H9 (cell line): ENCODE measurements around the gene THPO. TPM values are rescaled to one million over a fixed set of nuclear protein-coding genes. Genes with fewer than 3 reads are reported as not detected.

ENCODE experiments used
- DNase-seq: peaks from one replicate; pipeline ENCODE4 v3.0.0-alpha.2; 2017
- H2AFZ ChIP-seq: one replicate; pipeline ENCODE4 v1.6.1; 2013; ENCODE audit warnings: mild to moderate bottlenecking, low read length, control low read depth, moderate library complexity
- H2AK5ac ChIP-seq: 2 replicates; pipeline ENCODE4 v1.6.1; 2013; ENCODE audit warnings: low read length, control low read depth, mixed read lengths; ENCODE audit not compliant: insufficient read length
- H2BK120ac ChIP-seq: one replicate; pipeline ENCODE4 v1.6.1; 2013; ENCODE audit warnings: low read depth, mild to moderate bottlenecking, low read length, control low read depth, inconsistent platforms; ENCODE audit not compliant: poor library complexity, severe bottlenecking
- H2BK12ac ChIP-seq: 2 replicates; pipeline ENCODE4 v1.6.1; 2013; ENCODE audit warnings: low read length, control low read depth, mixed read lengths, low read depth; ENCODE audit not compliant: insufficient read length
- H2BK15ac ChIP-seq: 2 replicates; pipeline ENCODE4 v1.6.1; 2013; ENCODE audit warnings: low read depth, low read length, control low read depth
- H2BK20ac ChIP-seq: one replicate; pipeline ENCODE4 v1.6.1; 2013; ENCODE audit warnings: low read depth, mild to moderate bottlenecking, low read length, control low read depth, inconsistent platforms; ENCODE audit not compliant: poor library complexity, severe bottlenecking
- H2BK5ac ChIP-seq: 2 replicates; pipeline ENCODE4 v1.6.1; 2013; ENCODE audit warnings: low read length, control low read depth, mixed read lengths; ENCODE audit not compliant: insufficient read length
- H3K14ac ChIP-seq: 2 replicates; pipeline ENCODE4 v1.6.1; 2013; ENCODE audit warnings: low read length, control low read depth; ENCODE audit not compliant: insufficient read depth
- H3K18ac ChIP-seq: 2 replicates; pipeline ENCODE4 v1.6.1; 2013; ENCODE audit warnings: low read depth, mild to moderate bottlenecking, mixed read lengths, low read length, control low read depth; ENCODE audit not compliant: insufficient read length
- H3K23ac ChIP-seq: 2 replicates; pipeline ENCODE4 v1.6.1; 2013; ENCODE audit warnings: low read length, control low read depth, mixed read lengths, low read depth; ENCODE audit not compliant: insufficient read length
- H3K23me2 ChIP-seq: 2 replicates; pipeline ENCODE4 v1.6.1; 2013; ENCODE audit warnings: low read depth, mild to moderate bottlenecking, mixed read lengths, low read length, control low read depth; ENCODE audit not compliant: insufficient read length, poor library complexity, severe bottlenecking
- H3K27ac ChIP-seq: 2 replicates; pipeline ENCODE4 v1.5.1; 2013; ENCODE audit warnings: low read length, control low read depth, mixed read lengths, low read depth; ENCODE audit not compliant: insufficient read length
- H3K27me3 ChIP-seq: 2 replicates; pipeline ENCODE4 v1.6.1; 2013; ENCODE audit warnings: low read length, control low read depth, inconsistent platforms; ENCODE audit not compliant: insufficient read depth
- H3K4ac ChIP-seq: 2 replicates; pipeline ENCODE4 v1.6.1; 2013; ENCODE audit warnings: low read depth, mild to moderate bottlenecking, control low read depth, inconsistent platforms, low read length, moderate library complexity
- H3K4me1 ChIP-seq: 2 replicates; pipeline ENCODE4 v1.6.1; 2013; ENCODE audit warnings: low read length, control low read depth, inconsistent platforms; ENCODE audit not compliant: insufficient read depth
- H3K4me2 ChIP-seq: 2 replicates; pipeline ENCODE4 v1.6.1; 2013; ENCODE audit warnings: low read length, control low read depth, mixed read lengths; ENCODE audit not compliant: insufficient read length, insufficient read depth
- H3K56ac ChIP-seq: 2 replicates; pipeline ENCODE4 v1.6.1; 2013; ENCODE audit warnings: low read depth, mild to moderate bottlenecking, mixed read lengths, low read length, control low read depth; ENCODE audit not compliant: insufficient read length
- H3K79me1 ChIP-seq: 2 replicates; pipeline ENCODE4 v1.6.1; 2013; ENCODE audit warnings: low read depth, mild to moderate bottlenecking, moderate library complexity, low read length, control low read depth, inconsistent platforms; ENCODE audit not compliant: insufficient read depth, poor library complexity, severe bottlenecking
- H3K79me2 ChIP-seq: 2 replicates; pipeline ENCODE4 v1.6.1; 2013; ENCODE audit warnings: low read length, control low read depth, inconsistent platforms; ENCODE audit not compliant: insufficient read depth
- H3K9ac ChIP-seq: 2 replicates; pipeline ENCODE4 v1.6.1; 2013; ENCODE audit warnings: low read length, control low read depth, mixed read lengths; ENCODE audit not compliant: insufficient read length; ENCODE audit errors: extremely low read depth
- H3K9me3 ChIP-seq: one replicate; pipeline ENCODE4 v1.6.1; 2013; ENCODE audit warnings: low read depth, low read length, inconsistent platforms; ENCODE audit not compliant: control insufficient read depth
- H3T11ph ChIP-seq: one replicate; pipeline ENCODE4 v1.6.1; 2013; ENCODE audit warnings: mild to moderate bottlenecking, low read length, control low read depth, inconsistent platforms
- H4K20me1 ChIP-seq: one replicate; pipeline ENCODE4 v1.6.1; 2013; ENCODE audit not compliant: control insufficient read depth, insufficient read length, insufficient read depth
- H4K5ac ChIP-seq: 2 replicates; pipeline ENCODE4 v1.6.1; 2013; ENCODE audit warnings: low read depth, mild to moderate bottlenecking, mixed read lengths, low read length, control low read depth; ENCODE audit not compliant: insufficient read length
- H4K8ac ChIP-seq: replicated peaks from 2 replicates; pipeline ENCODE4 v1.6.1; 2013; ENCODE audit warnings: low read length, control low read depth, mixed read lengths, low read depth; ENCODE audit not compliant: insufficient read length
- H4K91ac ChIP-seq: 2 replicates; pipeline ENCODE4 v1.6.1; 2013; ENCODE audit warnings: low read depth, mild to moderate bottlenecking, moderate library complexity, mixed read lengths, low read length, control low read depth; ENCODE audit not compliant: insufficient read length
- H3K27ac Mint-ChIP-seq, 3 experiments: 2 replicates in 2 of 3; 3 replicates in 1 of 3; pipeline ENCODE4 v1.8.0; 2020 to 2021; ENCODE audit warnings: mixed read lengths in 3 of 3, mild to moderate bottlenecking in 1 of 3, moderate library complexity in 1 of 3
- H3K27me3 Mint-ChIP-seq: 2 replicates; pipeline ENCODE4 v1.8.0; 2021; ENCODE audit warnings: low read depth, mild to moderate bottlenecking, moderate library complexity, mixed read lengths
- H3K36me3 Mint-ChIP-seq, 3 experiments: 2 replicates in 2 of 3; 3 replicates in 1 of 3; pipeline ENCODE4 v1.8.0; 2020 to 2021; ENCODE audit warnings: low read depth in 3 of 3, mixed read lengths in 3 of 3; ENCODE audit not compliant: insufficient read depth in 1 of 3
- H3K4me1 Mint-ChIP-seq, 2 experiments: 2 replicates each; pipeline ENCODE4 v1.8.0; 2020; ENCODE audit warnings: mixed read lengths in 2 of 2
- H3K4me3 Mint-ChIP-seq, 2 experiments: 2 replicates in 1 of 2; 3 replicates in 1 of 2; pipeline ENCODE4 v1.8.0; 2020 to 2021; ENCODE audit warnings: mild to moderate bottlenecking in 2 of 2, mixed read lengths in 2 of 2, moderate library complexity in 1 of 2
- H3K9me3 Mint-ChIP-seq, 2 experiments: 2 replicates in 1 of 2; 3 replicates in 1 of 2; pipeline ENCODE4 v1.8.0; 2020; ENCODE audit warnings: mild to moderate bottlenecking in 2 of 2, mixed read lengths in 2 of 2, moderate library complexity in 1 of 2
- WGBS: extraction: QIAGEN DNeasy Blood & Tissue Kit; methylation state at CpG from one replicate; pipeline ENCODE4 v1.1.7; 2013; ENCODE audit warnings: missing lambda C conversion rate, low lambda C conversion rate, mixed read lengths; ENCODE audit not compliant: insufficient read length; ENCODE audit errors: extremely low coverage; 5-methylcytosine and 5-hydroxymethylcytosine counted together
- total RNA-seq: library from RNA; stranded (reverse); gene quantifications from 2 replicates; pipeline ENCODE4 v1.2.1, GENCODE V29; 2021
- TF ChIP-seq, protein P1 (sequence below): fragments of 200-600 bp; sonication (generic); conservative IDR thresholded peaks from 3 replicates; pipeline ENCODE4 v1.8.0; 2021; ENCODE audit warnings: antibody characterized with exemption, mild to moderate bottlenecking

Gene THPO
- total RNA-seq, 1 experiment from 2014 or later = 0.85 TPM

DNA sequence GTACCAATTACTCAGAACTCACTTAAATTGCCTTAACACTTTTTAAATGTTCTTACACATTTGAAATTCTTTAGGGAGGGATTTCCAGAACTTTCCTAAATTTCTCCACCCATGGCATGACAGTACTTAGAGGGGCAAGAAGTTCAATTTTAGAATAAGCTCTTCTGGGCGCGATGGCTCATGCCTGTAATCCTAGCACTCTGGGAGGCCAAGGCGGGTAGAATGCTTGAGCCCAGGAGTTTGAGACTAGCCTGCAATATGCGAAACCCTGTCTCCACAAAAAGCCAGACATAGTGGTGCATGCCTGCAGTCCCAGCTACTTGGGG lies 30.0 kb downstream of the THPO start:
- Histone ChIP-seq H3K4me2 (no peak overlapping the region), H2BK15ac (no peak overlapping the region), H4K91ac (no peak overlapping the region), H4K5ac (no peak overlapping the region), H2BK12ac (no peak overlapping the region), H3K23me2 (no peaks in the 10 kb centered on the region), H3K4ac (no peak overlapping the region), H3K27ac (no peak overlapping the region), H3K23ac (no peak overlapping the region), H3K79me1 (no peaks in the 10 kb centered on the region), H4K20me1 (no peaks in the 10 kb centered on the region), H3K4me1 (0 out of 2 replicates have a peak, but pooled peaks cover 2% of the 10 kb centered on the region), H2AFZ (no peak overlapping the region), H3K14ac (no peak overlapping the region), H3K9ac (no peak overlapping the region), H3K18ac (no peak overlapping the region), H3K56ac (no peak overlapping the region), H3K27me3 (no peaks in the 10 kb centered on the region), H3K79me2 (no peaks in the 10 kb centered on the region), H2AK5ac (no peak overlapping the region), H2BK20ac (no peak overlapping the region), H2BK120ac (no peak overlapping the region), H3T11ph (no peak overlapping the region), H2BK5ac (no peak overlapping the region), H4K8ac (no peak overlapping the region), H3K9me3 (no peaks in the 10 kb centered on the region)
- WGBS = no CpG with 5 or more reads among the region's 4 CpGs
- TF ChIP-seq, protein P1, sequence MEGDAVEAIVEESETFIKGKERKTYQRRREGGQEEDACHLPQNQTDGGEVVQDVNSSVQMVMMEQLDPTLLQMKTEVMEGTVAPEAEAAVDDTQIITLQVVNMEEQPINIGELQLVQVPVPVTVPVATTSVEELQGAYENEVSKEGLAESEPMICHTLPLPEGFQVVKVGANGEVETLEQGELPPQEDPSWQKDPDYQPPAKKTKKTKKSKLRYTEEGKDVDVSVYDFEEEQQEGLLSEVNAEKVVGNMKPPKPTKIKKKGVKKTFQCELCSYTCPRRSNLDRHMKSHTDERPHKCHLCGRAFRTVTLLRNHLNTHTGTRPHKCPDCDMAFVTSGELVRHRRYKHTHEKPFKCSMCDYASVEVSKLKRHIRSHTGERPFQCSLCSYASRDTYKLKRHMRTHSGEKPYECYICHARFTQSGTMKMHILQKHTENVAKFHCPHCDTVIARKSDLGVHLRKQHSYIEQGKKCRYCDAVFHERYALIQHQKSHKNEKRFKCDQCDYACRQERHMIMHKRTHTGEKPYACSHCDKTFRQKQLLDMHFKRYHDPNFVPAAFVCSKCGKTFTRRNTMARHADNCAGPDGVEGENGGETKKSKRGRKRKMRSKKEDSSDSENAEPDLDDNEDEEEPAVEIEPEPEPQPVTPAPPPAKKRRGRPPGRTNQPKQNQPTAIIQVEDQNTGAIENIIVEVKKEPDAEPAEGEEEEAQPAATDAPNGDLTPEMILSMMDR = no peak
- Mint-ChIP-seq H3K36me3 (peaks cover 12 to 42% (median 35%) of the 10 kb centered on the region in 3 experiments; a peak in 6 of 7 replicates), H3K27me3 (no peaks in the 10 kb centered on the region), H3K9me3 (no peaks in the 10 kb centered on the region), H3K4me1 (peaks cover 15 to 21% of the 10 kb centered on the region in 2 experiments), H3K4me3 (no peak overlapping the region), H3K27ac (peak overlapping the region in 1 of 3 experiments; percentile 52; a peak in 1 of 7 replicates)
- DNase-seq = no peak
